Stimulated activated CD4-positive, alpha-beta T cell treated with anti-CD3 and anti-CD28 coated beads, Interleukin-1b, Interleukin-23, amount 100 ng/mL, for 4 hours (primary cell): Measurements from ENCODE around the gene PSKH1.
A peak's percentile ranks its signal among the peaks of the same experiment; 100 is the strongest.

ENCODE experiments used
- DNase-seq, 2 donors: peaks; one replicate each; pipeline ENCODE4 v3.0.0-alpha.2; 2020; ENCODE audit warnings: low read depth in 2 of 2

Gene PSKH1

GRCh38 chr16:67865318-67865717, 27.7 kb upstream of the PSKH1 start:
- no peak for DNase-seq

DNA sequence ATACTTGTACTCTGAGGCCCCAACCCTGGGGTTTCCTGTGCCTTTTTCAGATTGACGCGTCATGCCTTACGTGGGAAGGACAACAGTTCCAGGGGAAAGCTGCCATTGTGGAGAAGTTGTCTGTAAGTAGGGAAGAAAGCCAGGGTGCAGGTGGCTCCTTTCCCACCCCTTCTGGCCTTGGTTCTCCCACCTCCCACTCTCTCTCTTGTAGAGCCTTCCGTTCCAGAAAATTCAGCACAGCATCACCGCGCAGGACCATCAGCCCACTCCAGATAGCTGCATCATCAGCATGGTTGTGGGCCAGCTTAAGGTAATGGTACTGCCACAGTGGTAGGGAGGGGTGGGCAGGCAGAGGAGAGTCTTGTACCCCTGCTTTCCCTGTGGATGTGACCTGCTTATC, 24.8 kb upstream of the PSKH1 start:
- DNase-seq, result no peak

DNA sequence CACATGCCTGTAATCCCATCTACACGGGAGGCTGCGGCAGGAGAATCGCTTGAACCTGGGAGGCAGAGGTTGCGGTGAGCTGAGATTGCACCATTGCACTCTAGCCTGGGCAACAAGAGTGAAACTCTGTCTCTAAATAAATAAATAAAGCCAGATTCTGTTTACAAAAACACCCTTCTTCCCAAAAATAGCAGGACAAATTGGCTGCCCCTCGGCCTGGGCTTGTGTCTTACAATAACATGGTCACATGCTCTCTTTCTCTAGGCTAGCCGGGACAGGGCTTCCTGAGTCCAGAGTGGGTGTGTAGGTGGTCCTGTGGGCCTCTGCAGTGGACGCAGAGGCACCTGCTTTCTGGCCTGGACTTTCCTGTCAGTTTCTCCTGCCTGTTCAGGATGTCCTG, 23.4 kb upstream of the PSKH1 start:
- DNase-seq, result no peak

DNA sequence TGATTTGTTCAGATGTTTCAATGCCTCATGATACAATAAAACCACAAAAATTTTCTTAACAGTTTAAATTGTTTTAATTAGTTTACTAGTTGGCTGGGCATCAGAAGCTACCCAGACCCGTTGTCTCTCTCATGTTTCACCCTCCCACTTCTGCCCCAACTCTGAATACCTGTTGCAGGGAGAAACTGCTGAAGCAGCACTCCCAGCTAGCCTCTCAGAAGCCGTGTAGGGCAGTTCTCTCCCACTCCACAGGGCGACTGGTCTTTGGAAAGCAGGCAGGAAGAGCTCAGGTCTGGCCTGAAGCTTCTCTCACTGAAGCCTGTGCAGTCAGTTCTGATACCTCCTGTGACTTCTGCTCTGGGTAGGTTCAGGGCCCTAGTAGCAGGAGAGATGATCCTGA, 21.8 kb upstream of the PSKH1 start:
- DNase-seq, result no peak

GRCh38 chr16:67872131-67872630, 20.9 kb upstream of the PSKH1 start:
- DNase-seq, result no peak

- peak; percentile 82 to 84 for DNase-seq
Measured at GRCh38 chr16:67872631-67873434, 20.2 kb upstream of the PSKH1 start, which contains the start of gene EDC4. EDC4 (plus strand) TSS chr16:67873052; CDS start chr16:67873262, 210 bp downstream.

- DNase-seq, result no peak
Measured at GRCh38 chr16:67873435-67874370, 19.4 kb upstream of the PSKH1 start.

DNA sequence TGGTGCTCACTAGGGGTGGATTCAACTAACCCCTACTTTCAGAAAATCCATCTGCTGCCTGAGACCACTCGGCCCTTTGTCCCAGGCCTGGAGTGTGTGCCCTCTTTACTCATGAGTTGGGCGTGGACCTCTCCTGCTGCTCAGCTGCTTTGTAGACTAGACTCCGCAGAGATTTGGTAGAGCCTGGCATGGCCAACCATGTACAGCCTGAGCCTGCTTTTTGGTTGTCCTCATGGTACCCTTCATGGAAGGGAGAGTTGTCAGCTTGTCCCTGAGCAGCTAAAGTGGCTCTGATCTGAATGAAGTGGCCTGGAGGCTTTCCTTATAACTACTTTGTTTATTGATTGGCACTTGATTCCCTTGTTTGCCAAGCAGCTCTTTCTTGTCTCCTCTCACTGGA, 18.7 kb upstream of the PSKH1 start:
- DNase-seq, result no peak

DNA sequence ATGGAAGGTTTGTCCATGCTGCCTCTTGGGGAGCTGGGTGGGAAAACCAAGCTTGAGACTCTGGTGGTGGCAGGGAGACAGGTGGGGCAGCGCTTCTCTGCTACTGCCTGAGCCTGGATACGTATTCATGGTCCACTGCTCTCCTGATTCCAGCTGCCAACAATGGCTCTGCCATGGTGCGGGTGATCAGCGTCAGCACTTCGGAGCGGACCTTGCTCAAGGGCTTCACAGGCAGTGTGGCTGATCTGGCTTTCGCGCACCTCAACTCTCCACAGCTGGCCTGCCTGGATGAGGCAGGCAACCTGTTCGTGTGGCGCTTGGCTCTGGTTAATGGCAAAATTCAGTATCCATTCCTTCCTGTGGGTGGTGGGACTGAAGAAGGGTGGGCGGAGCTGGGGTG, 16.0 kb upstream of the PSKH1 start:
- no peak for DNase-seq

GRCh38 chr16:67878232-67878631, 14.8 kb upstream of the PSKH1 start:
- no peak for DNase-seq

- no peak for DNase-seq
Measured at GRCh38 chr16:67878846-67879245, 14.2 kb upstream of the PSKH1 start.

GRCh38 chr16:67879462-67879861, 13.6 kb upstream of the PSKH1 start:
- no peak for DNase-seq

GRCh38 chr16:67879936-67880335, 13.1 kb upstream of the PSKH1 start:
- DNase-seq, result no peak

- DNase-seq, result no peak
Measured at GRCh38 chr16:67880584-67880983, 12.5 kb upstream of the PSKH1 start.

DNA sequence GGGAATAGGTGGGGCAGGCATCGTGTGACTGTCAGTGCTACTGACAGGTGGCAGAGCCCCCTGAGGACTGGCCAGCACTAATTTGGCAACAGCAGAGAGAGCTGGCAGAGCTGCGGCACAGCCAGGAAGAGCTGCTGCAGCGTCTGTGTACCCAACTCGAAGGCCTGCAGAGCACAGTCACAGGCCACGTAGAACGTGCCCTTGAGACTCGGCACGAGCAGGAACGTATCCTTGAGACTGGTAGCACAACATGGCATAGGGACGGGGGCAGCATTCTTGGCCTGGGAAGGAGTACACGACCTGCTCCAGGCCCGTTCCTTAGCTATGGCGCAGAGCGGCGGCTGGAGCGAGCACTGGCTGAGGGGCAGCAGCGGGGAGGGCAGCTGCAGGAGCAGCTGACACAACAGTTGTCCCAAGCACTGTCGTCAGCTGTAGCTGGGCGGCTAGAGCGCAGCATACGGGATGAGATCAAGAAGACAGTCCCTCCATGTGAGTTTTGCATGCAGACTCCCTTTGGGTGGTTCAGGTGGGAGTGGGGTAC, 11.4 kb upstream of the PSKH1 start:
- DNase-seq, result no peak

DNA sequence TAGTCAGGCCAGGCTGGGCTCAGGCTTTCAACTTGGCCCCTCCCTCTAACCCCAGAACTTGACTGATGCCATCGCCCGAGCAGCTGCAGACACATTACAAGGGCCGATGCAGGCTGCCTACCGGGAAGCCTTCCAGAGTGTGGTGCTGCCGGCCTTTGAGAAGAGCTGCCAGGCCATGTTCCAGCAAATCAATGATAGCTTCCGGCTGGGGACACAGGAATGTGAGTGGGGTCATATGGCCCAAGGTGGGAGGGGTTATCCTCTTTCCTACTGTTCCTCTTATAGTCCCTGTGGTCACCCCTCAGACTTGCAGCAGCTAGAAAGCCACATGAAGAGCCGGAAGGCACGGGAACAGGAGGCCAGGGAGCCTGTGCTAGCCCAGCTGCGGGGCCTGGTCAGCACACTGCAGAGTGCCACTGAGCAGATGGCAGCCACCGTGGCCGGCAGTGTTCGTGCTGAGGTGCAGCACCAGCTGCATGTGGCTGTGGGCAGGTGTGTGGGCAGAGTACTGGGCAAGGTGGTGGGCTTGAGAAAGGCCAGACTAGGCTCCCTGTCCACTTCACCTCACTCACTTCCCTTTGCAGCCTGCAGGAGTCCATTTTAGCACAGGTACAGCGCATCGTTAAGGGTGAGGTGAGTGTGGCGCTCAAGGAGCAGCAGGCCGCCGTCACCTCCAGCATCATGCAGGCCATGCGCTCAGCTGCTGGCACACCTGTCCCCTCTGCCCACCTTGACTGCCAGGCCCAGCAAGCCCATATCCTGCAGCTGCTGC, 10.5 kb upstream of the PSKH1 start:
- DNase-seq, result no peak

GRCh38 chr16:67883146-67883871, 9.7 kb upstream of the PSKH1 start:
- DNase-seq, result no peak

DNA sequence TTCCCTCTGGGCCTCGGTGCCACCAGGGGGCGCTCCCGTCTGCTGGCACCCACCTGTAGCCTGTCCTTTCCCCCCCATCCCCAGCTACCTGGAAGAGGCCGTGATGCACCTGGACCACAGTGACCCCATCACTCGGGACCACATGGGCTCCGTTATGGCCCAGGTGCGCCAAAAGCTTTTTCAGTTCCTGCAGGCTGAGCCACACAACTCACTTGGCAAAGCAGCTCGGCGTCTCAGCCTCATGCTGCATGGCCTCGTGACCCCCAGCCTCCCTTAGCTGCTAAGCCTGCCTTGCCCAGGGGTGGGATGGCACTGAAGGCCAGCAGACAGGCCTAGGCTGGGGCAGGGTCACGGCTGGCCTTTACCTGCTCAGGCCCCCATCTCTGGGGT, 9.2 kb upstream of the PSKH1 start:
- peak; percentile 68 to 75 for DNase-seq

- DNase-seq, result no peak
Measured at GRCh38 chr16:67884684-67885083, 8.4 kb upstream of the PSKH1 start, which contains the start of gene NRN1L. NRN1L (plus strand) TSS chr16:67884885; CDS start chr16:67884904, 19 bp downstream.

DNA sequence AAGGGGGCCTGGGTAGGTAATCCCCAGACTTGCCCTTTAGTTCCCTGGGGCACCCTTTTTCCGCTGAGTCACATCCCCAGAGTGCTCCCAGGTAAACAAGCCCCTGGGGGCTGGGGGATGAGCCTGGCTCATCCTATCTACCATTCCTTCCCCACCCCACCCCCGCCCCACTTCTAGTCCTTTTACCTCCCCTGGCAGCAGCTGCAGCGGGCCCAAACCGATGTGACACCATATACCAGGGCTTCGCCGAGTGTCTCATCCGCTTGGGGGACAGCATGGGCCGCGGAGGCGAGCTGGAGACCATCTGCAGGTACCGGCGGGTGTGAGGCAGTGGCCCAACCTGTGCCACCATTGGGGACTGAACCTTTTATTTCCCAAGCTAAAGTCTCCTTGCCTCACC, 7.5 kb upstream of the PSKH1 start:
- DNase-seq, result no peak

DNA sequence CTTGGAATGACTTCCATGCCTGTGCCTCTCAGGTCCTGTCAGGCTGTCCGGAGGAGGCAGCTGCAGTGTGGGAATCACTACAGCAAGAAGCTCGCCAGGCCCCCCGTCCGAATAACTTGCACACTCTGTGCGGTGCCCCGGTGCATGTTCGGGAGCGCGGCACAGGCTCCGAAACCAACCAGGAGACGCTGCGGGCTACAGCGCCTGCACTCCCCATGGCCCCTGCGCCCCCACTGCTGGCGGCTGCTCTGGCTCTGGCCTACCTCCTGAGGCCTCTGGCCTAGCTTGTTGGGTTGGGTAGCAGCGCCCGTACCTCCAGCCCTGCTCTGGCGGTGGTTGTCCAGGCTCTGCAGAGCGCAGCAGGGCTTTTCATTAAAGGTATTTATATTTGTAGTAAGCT, 7.1 kb upstream of the PSKH1 start:
- DNase-seq, result no peak
